ENCODE results near the gene CBX5.

Gene CBX5

DNA sequence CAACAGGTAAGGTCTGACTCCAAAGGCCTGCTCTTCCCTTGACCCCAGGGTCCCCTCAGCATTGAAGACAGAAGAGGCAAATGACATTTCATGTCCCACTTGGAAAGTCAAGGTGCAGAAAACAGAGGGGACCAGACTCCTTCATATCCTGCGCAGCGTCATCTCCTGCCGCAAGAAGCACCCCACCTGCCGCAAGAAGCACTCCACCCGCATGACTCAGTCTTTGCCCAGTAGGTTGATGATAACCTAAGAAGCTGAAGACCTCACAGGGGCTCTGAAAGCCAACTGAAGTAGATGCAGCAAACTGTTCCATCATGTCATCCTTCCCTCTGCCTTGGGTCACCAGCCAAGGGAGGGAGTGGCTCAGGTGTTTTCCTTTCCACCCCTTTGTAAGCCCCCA is 79.5 kb downstream of the CBX5 start:
- Histone ChIP-seq H3K36me3 (replicated peaks; ENCODE audit: low read depth, low read length) (no peaks in the 10 kb centered on the region), H3K27me3 (ENCODE audit: low read depth, low read length) (peaks cover 16% of the 10 kb centered on the region)
- TF ChIP-seq CTCF (IDR thresholded peaks at IDR 0.05; ENCODE audit: low read depth, low read length) (no peak), EZH2phosphoT487 (IDR thresholded peaks at IDR 0.05; ENCODE audit: low read depth) (no peak)

DNA sequence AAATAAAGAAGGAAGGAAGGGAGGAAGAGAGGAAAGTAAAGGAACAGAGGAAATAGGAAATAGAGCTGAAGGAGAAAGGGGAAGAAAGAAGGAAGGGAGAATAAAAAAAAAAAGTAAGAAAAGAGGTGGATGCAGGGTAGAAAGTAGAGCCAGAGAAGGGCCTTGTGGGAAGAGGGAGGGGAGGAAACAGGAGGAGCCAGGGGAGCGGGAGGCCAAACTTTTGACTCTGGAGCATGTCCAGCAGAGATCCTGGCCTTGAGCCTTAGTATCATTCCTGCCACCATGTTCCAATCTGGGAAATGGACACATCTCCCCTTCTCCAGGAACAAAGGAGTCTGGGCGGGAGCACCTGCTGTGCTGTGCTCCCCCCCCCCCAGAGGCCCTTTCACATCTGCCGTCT is 80.0 kb downstream of the CBX5 start:
- TF ChIP-seq EZH2phosphoT487 (IDR thresholded peaks at IDR 0.05; ENCODE audit: low read depth), result no peak
- no peak for TF ChIP-seq CTCF (IDR thresholded peaks at IDR 0.05; ENCODE audit: low read depth, low read length)
- Histone ChIP-seq H3K27me3 (ENCODE audit: low read depth, low read length) (peaks cover 11% of the 10 kb centered on the region), H3K79me2 (ENCODE audit: low read length) (no peaks in the 10 kb centered on the region)

More for the DNA sequence above, 79.5 kb downstream of the CBX5 start:
- no peaks in the 10 kb centered on the region for H3K79me2 ChIP-seq (ENCODE audit: low read length)
- H3K27ac ChIP-seq (ENCODE audit: low read length), result no peak overlapping the region
- no peak overlapping the region for H3K4me3 ChIP-seq (ENCODE audit: low read length)
- H4K20me1 ChIP-seq (ENCODE audit: insufficient read depth, low read length), result no peaks in the 10 kb centered on the region
- no peak overlapping the region for H3K9ac ChIP-seq (ENCODE audit: low read length)
- no peak overlapping the region for H3K4me2 ChIP-seq (ENCODE audit: low read length)
- no peaks in the 10 kb centered on the region for H3K9me3 ChIP-seq (ENCODE audit: insufficient read depth, low read length)
- no peak overlapping the region for H2AFZ ChIP-seq (ENCODE audit: low read depth, low read length)
- peaks cover 32% of the 10 kb centered on the region for H3K4me1 ChIP-seq (ENCODE audit: low read length)

GRCh38 chr12:54199034-54199433 is 80.9 kb downstream of the CBX5 start:
- Histone ChIP-seq H3K9me3 (ENCODE audit: insufficient read depth, low read length) (no peaks in the 10 kb centered on the region), H3K4me2 (ENCODE audit: low read length) (no peak overlapping the region), H3K4me1 (ENCODE audit: low read length) (peaks cover 36% of the 10 kb centered on the region), H2AFZ (ENCODE audit: low read depth, low read length) (no peak overlapping the region), H3K9ac (ENCODE audit: low read length) (no peak overlapping the region), H3K4me3 (ENCODE audit: low read length) (no peak overlapping the region), H3K27me3 (ENCODE audit: low read depth, low read length) (peaks cover 6% of the 10 kb centered on the region; the same call in 1 of the 2 replicates), H3K36me3 (replicated peaks; ENCODE audit: low read depth, low read length) (no peaks in the 10 kb centered on the region), H3K79me2 (ENCODE audit: low read length) (no peaks in the 10 kb centered on the region), H3K27ac (ENCODE audit: low read length) (no peak overlapping the region), H4K20me1 (ENCODE audit: insufficient read depth, low read length) (no peaks in the 10 kb centered on the region)
- no peak for TF ChIP-seq CTCF (IDR thresholded peaks at IDR 0.05; ENCODE audit: low read depth, low read length)
- TF ChIP-seq EZH2phosphoT487 (IDR thresholded peaks at IDR 0.05; ENCODE audit: low read depth), result no peak

More for the DNA sequence above, 80.0 kb downstream of the CBX5 start:
- H2AFZ ChIP-seq (ENCODE audit: low read depth, low read length), result no peak overlapping the region
- H3K4me1 ChIP-seq (ENCODE audit: low read length), result peaks cover 36% of the 10 kb centered on the region
- H3K4me3 ChIP-seq (ENCODE audit: low read length), result no peak overlapping the region
- no peak overlapping the region for H3K27ac ChIP-seq (ENCODE audit: low read length)
- no peaks in the 10 kb centered on the region for H3K36me3 ChIP-seq (replicated peaks; ENCODE audit: low read depth, low read length)
- no peaks in the 10 kb centered on the region for H4K20me1 ChIP-seq (ENCODE audit: insufficient read depth, low read length)
- no peak overlapping the region for H3K9ac ChIP-seq (ENCODE audit: low read length)
- H3K4me2 ChIP-seq (ENCODE audit: low read length), result no peak overlapping the region
- H3K9me3 ChIP-seq (ENCODE audit: insufficient read depth, low read length), result no peaks in the 10 kb centered on the region

DNA sequence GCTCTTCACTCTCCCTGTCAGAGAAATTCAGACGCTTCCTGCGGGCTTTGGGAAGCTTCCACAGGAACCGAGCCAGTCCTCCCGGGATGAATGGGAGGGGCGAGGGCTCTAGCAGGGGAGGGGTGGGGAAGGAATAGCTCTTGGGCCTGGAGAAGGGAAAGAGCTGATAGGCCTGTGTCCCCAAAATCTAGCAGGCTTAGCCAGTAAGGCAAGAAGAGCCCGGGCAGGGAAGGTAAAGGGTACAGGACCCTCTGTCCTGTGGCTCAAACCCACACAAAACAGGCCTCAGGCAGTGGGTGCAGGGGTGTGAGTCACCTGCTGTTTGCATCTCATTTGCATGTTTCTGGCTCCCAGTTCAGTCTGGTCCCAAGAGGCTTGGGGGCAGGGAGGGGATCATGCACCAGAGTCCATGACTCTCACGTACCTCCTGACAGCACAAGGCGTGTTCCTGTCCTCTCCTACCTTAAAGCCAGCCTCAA is 82.5 kb downstream of the CBX5 start:
- H3K79me2 ChIP-seq (ENCODE audit: low read length), result no peaks in the 10 kb centered on the region
- H3K27ac ChIP-seq (ENCODE audit: low read length), result no peak overlapping the region
- H3K4me2 ChIP-seq (ENCODE audit: low read length), result peak overlapping the region; percentile 66
- no peaks in the 10 kb centered on the region for H4K20me1 ChIP-seq (ENCODE audit: insufficient read depth, low read length)
- H2AFZ ChIP-seq (ENCODE audit: low read depth, low read length), result peak overlapping the region; percentile 75; the same call in 1 of the 2 replicates
- H3K9ac ChIP-seq (ENCODE audit: low read length), result peak overlapping the region; percentile 36
- H3K4me3 ChIP-seq (ENCODE audit: low read length), result peak overlapping the region; percentile 48
- H3K4me1 ChIP-seq (ENCODE audit: low read length), result peaks cover 36% of the 10 kb centered on the region
- H3K36me3 ChIP-seq (replicated peaks; ENCODE audit: low read depth, low read length), result no peaks in the 10 kb centered on the region
- H3K9me3 ChIP-seq (ENCODE audit: insufficient read depth, low read length), result no peaks in the 10 kb centered on the region
- no peak for TF ChIP-seq CTCF (IDR thresholded peaks at IDR 0.05; ENCODE audit: low read depth, low read length)
- TF ChIP-seq EZH2phosphoT487 (IDR thresholded peaks at IDR 0.05; ENCODE audit: low read depth), result no peak
- peaks cover 5% of the 10 kb centered on the region; the same call in 1 of the 2 replicates for H3K27me3 ChIP-seq (ENCODE audit: low read depth, low read length)
